ENCODE data around the gene TH.

Gene TH

GRCh38 chr11:2157294-2158040 is 14.1 kb downstream of the TH start:
- ChIA-PET POLR2A (no interaction called here), CTCF (interaction anchor here (1.3 to 17.4 kb wide), 8 partner anchors 10 to 505 kb away, joined by 3 to 561 read pairs (median 6); no protein-coding TSS in a partner anchor)
- no peak for TF ChIP-seq CTCF (IDR thresholded peaks at IDR 0.05; ENCODE audit: control extremely low read depth, extremely low read depth, low read depth, missing control alignments)
- no peak for DNase-seq (ENCODE audit: extremely low spot score)

DNA sequence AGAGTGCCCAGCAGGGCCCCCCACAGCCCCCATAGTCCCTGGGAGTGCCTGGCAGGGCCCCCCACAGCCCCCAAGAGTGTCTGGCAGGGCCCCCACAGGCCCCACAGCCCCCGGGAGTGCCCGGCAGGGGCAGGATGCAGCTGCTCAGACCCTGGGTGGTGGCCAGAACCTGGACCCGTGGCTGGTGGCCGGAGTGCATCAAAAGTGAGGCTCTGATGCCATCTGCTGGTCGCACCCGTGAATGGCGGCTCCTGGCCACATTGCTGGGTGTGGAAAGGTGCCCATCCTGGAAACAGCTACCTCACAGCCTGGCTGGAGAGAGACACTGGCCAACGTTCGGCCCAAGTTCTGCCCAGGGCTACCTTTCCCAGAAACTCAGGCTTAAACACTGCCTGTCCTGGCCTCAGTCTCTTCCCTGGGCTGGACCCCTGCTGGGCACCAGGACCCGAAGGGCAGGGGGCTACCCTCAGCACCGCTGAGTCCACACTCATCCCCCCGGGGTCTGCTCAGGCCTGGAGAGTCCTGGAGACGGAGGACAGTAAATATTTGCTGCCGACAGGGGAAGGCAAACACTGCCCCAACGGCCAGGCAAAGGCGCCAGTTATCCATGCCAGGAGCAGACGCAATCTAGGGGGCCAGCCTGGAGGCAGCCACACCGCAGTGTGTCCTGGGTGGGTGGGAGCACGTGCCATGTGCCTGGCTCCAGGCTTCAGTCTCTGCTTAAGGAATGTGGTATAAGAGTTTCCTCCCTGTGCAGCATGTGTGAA is 15.0 kb downstream of the TH start:
- POLR2A ChIA-PET, result no interaction called here
- CTCF ChIA-PET, result interaction anchor here (0.6 to 17.4 kb wide), 16 partner anchors 11 to 502 kb away, joined by 3 to 561 read pairs (median 4); partner anchors contain the start of genes SYT8 and TNNI2
- peak; percentile 82 for DNase-seq (ENCODE audit: extremely low spot score)
- peak; percentile 80 for TF ChIP-seq CTCF (IDR thresholded peaks at IDR 0.05; ENCODE audit: control extremely low read depth, extremely low read depth, low read depth, missing control alignments)

DNA sequence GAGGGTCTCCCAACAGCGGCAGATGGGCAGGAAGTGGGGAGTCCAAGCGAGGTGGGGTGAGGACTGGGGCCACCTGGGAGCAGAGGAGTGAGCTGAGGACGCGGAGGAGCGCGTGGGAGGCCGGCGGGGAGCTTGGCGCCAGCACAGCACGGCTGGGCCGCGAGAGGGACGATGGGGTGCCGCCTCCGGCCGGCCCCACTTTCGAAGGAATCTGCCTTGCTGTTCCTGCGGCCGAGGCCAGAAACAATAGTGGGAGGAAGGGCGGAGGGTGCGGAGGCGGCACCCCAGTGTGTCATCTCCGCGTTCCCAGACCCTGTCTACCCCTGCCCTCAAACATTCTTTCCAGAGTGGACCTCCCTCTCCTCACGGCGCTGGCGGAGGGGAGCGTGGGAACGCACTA is 16.1 kb downstream of the TH start:
- DNase-seq (ENCODE audit: extremely low spot score), result no peak
- no peak for TF ChIP-seq CTCF (IDR thresholded peaks at IDR 0.05; ENCODE audit: control extremely low read depth, extremely low read depth, low read depth, missing control alignments)
- POLR2A ChIA-PET, result no interaction called here
- CTCF ChIA-PET, result interaction anchor here (0.6 to 17.4 kb wide), 11 partner anchors 12 to 501 kb away, joined by 3 to 561 read pairs (median 7); partner anchors contain the start of gene SYT8

DNA sequence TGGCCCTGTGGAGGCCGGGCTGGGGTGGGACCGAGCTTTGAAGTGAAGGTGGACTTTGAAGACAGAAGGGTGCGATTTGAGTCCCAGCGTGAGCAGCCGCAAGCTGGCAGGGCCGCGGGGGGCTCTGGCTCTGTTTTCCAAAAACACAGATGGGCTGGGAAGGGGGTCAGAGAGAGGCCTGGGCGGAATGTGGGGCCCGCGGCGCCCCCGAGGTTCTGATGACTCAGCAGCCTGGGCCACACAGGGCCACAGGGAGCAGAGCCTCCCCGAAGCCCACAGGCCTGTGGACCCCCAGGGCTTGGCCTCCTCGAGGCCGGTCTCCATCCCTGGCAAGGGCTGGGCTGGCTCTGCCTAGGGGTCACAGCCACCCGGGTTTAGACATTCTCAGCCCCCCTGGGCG is 16.7 kb downstream of the TH start:
- POLR2A ChIA-PET, result no interaction called here
- TF ChIP-seq CTCF (IDR thresholded peaks at IDR 0.05; ENCODE audit: control extremely low read depth, extremely low read depth, low read depth, missing control alignments), result no peak
- no peak for DNase-seq (ENCODE audit: extremely low spot score)
- CTCF ChIA-PET, result interaction anchor here (1.2 to 17.4 kb wide), 7 partner anchors 13 to 500 kb away, joined by 3 to 561 read pairs (median 9); no protein-coding TSS in a partner anchor

- no peak for TF ChIP-seq CTCF (IDR thresholded peaks at IDR 0.05; ENCODE audit: control extremely low read depth, extremely low read depth, low read depth, missing control alignments)
- CTCF ChIA-PET, result interaction anchor here (0.9 to 17.4 kb wide), 9 partner anchors 19 to 500 kb away, joined by 3 to 561 read pairs (median 41); no protein-coding TSS in a partner anchor
- POLR2A ChIA-PET, result no interaction called here
- DNase-seq (ENCODE audit: extremely low spot score), result no peak
These were observed 17.4 kb downstream of the TH start for GRCh38 chr11:2154195-2154585.

DNA sequence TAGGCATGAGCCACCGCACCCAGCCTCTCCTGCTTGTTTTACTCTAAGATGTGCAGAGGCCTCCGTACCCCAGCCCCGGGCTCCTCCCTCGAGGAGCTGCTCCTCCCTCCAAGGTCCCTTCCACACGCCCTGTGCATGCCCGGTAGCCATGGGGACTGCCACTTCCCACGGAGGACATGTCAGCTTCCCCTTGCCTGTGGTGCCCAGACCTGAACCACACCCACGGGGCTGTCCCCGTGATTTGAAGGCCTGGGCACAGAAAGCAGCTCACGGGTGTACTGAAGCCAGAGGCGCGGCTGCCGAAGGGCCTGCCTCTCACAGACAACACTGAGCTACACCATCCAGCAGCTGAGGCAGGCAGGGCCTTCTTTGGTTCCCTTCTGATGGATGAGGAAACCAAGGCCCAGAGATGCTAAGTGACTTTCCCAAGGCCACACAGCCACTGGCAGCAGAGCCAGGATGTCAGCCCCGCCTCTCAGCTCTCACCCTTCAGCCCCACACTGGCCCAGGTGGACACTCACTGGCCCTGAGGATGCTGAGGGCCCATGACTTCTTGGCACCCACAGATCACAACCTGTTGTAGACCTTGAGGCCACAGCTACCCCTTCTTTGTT is 17.9 kb downstream of the TH start:
- no peak for TF ChIP-seq CTCF (IDR thresholded peaks at IDR 0.05; ENCODE audit: control extremely low read depth, extremely low read depth, low read depth, missing control alignments)
- no peak for DNase-seq (ENCODE audit: extremely low spot score)
- ChIA-PET POLR2A (no interaction called here), CTCF (interaction anchor here (0.9 to 17.4 kb wide), 15 partner anchors 9 to 499 kb away, joined by 3 to 561 read pairs (median 18); partner anchors contain the start of gene SYT8)
